GM21390 (cell line): ENCODE measurements around the gene THADA.

Source experiments
- ATAC-seq: cut with Tn5 transposase; IDR thresholded peaks from one replicate; pipeline ENCODE4 v1.9.1; 2021; ENCODE audit not compliant: unreplicated experiment

THADA gene

DNA sequence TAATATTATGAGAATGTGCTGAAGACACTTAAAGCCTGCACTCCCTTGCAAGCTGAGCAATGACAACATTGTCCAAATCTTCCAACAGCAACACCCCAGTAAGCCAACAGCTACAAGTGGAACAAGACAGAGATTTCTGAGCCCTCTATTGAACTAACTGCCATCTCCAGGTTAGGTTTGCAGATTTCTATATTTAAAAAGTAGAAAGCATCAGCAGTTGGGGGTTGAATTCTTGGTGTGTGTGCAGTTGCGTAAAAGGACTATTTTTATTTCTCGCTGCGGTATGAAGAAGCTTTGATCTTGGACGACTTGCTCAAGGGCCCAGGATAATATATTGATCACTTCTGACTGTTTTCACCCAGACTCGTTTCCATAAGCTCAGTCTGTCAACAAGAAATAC is 263.2 kb downstream of the THADA start:
- ATAC-seq = no peak

DNA sequence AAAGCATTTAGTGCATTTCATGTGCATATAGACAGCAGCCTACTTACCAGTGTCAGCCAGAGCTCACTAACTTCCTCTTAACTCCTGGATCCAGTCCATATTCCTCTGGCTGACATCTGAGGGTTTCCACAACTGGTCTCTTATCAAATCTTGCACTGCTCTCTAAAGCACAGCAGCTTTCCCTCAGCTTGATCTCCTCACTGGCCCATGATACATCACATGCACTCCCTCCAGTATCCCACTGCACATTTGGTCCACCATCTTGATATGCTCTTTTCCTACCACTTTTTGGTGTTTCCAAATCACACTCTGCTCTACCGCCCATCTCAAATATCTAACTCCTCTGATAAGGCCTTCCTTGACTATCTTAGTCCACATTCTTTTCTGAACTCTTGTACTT is 264.4 kb downstream of the THADA start:
- ATAC-seq = no peak

- no peak for ATAC-seq
Observed at GRCh38 chr2:43329637-43330036, 266.2 kb downstream of the THADA start.

DNA sequence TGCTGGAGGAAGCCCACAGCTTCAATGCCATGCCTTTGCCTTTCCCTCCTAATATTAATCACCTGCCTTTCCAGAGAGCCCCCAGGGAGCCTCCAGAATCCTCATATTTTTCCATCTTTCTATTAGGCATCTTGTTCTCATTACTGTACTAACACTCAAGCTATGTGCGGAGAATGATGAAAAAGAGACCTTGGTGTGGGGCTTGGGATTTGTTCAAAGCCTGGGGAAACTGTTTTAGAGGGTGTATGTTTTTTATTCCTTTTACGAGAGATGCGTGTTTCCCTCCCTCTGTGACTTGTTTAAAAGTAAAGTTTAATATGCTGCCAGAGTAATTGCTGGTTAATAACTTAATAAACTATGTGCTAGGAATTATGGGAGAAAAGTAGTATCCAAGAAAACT is 267.0 kb downstream of the THADA start:
- no peak for ATAC-seq

- no peak for ATAC-seq
Observed at GRCh38 chr2:43328133-43328532, 267.7 kb downstream of the THADA start.

GRCh38 chr2:43327119-43327518 is 268.7 kb downstream of the THADA start:
- ATAC-seq = no peak

GRCh38 chr2:43326101-43326825 is 269.6 kb downstream of the THADA start:
- no peak for ATAC-seq

GRCh38 chr2:43325107-43325811 is 270.6 kb downstream of the THADA start:
- ATAC-seq = no peak

DNA sequence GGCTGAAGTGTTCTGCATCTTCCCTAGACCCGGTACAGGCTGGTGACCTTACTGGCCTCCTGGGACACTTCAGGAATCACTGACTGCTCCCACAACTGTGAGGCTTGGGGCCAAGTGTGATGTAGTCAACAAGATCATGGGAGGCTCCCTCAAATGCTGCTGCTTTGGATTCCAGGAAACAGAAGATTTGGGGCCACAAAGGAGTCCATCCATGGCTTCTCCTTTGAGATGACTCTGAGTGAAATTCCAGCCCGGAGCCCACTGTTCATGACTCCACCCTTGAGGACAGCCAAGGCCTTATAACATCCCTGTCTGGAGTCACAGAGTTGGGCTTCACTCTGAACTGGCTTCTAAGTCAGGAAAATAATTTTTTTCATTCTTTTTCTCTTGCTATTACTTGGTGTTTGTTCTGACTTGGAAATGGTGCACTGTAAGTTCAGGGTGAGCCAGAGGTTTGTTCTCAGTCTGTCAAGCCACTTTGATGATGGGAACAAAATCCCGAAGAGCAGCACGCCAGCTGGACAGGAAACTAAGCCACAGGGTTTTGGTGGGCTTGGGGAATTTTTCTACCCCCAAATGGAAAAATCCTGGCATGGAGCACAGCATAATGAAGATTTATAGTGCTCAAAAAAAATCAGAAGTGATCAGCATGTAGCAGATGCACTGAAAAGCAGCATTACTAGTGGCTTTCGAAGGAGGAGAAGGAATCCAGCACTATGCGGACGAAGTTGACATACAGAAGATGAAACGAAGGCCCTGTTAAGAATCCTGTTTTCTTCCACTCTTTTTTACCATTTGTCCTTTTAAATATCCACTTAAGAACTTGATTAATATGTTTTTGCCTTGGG is 271.4 kb downstream of the THADA start:
- no peak for ATAC-seq

GRCh38 chr2:43323857-43324256 is 272.0 kb downstream of the THADA start:
- no peak for ATAC-seq

DNA sequence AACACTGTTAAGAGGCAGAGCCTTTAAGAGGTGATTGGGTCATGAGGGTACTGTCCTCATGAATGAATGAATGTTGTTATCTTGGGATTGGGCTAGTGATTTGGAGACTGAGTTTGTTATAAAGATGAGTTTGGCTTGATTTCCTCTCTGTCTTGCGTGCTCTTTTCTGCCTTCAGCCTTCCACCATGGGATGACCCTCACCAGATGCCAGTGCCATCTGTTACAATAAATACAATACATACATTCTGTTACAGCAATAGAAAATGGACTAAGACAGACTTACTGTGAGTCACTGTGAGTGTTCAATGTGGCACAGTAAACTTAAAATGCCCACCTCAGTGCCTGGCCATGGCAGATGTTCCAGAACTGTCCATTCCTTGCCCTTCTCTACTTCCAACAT is 274.4 kb downstream of the THADA start:
- ATAC-seq = no peak

GRCh38 chr2:43319541-43319940 is 276.3 kb downstream of the THADA start:
- no peak for ATAC-seq

GRCh38 chr2:43318791-43319190 is 277.0 kb downstream of the THADA start:
- ATAC-seq = no peak

- no peak for ATAC-seq
Observed at GRCh38 chr2:43317680-43318079, 278.2 kb downstream of the THADA start.

- ATAC-seq = no peak
Observed at GRCh38 chr2:43317194-43317593, 278.6 kb downstream of the THADA start.

DNA sequence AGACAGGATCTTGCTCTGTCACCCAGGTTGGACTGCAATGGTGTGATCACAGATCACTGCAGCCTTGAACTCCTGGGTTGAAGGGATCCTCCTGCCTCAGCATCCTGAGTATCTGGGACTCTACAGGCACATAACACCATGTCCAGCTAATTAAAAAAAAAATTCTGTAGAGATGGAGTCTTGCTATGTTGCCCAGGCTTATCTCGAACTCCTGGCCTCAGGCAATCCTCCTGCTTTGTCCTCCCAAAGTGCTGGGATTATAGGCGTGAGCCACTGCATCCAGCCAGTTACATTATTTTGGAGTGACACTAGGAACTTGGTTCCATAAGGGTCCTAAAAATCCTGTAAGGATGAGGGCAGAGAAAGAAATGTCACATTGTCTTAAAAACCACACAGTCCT is 280.4 kb downstream of the THADA start:
- no peak for ATAC-seq

- no peak for ATAC-seq
Observed at GRCh38 chr2:43314299-43314927, 281.4 kb downstream of the THADA start.

DNA sequence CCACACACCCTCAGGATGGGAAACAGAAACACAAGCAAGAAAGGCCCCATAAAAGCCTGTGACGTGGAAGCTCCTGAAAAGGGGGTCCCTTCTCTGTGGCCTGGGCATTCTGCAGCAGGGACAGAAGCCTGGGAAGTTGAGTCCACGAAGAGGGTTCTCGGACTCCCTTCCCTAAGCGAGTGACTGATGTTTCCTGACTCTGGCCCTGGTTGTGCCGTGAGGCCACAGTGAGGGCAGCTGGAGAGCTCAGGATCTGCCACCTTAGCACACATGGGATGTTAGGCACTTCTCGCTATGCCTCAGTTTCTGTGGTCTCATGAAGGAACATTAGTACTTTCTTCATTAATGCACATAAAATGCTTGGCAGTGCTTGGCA is 282.2 kb downstream of the THADA start:
- ATAC-seq = no peak

GRCh38 chr2:43312755-43313641 is 282.8 kb downstream of the THADA start:
- ATAC-seq = no peak

GRCh38 chr2:43311276-43311675 is 284.6 kb downstream of the THADA start:
- no peak for ATAC-seq
